ENCODE results near the gene SH2D4B.

DNA sequence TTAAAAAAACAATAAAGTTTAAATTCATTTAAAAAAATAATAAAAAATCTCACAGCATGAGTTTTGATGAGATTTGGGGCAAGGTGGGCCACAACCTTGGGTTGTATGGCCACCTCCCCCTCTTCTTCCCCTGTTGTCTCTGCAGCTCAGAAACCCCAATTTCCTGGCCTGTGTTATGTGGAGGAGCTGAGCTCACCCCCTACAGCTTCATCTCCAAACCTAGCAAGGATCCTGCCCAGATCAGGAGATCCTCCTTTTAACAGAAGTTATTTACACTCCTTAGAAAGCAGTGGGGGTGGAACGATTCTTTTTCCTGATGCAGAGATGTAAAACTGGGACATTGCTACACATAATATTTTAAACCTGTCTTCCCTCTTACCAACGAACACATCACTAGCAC, 6.9 kb upstream of the SH2D4B start:
- TF ChIP-seq, protein P1, sequence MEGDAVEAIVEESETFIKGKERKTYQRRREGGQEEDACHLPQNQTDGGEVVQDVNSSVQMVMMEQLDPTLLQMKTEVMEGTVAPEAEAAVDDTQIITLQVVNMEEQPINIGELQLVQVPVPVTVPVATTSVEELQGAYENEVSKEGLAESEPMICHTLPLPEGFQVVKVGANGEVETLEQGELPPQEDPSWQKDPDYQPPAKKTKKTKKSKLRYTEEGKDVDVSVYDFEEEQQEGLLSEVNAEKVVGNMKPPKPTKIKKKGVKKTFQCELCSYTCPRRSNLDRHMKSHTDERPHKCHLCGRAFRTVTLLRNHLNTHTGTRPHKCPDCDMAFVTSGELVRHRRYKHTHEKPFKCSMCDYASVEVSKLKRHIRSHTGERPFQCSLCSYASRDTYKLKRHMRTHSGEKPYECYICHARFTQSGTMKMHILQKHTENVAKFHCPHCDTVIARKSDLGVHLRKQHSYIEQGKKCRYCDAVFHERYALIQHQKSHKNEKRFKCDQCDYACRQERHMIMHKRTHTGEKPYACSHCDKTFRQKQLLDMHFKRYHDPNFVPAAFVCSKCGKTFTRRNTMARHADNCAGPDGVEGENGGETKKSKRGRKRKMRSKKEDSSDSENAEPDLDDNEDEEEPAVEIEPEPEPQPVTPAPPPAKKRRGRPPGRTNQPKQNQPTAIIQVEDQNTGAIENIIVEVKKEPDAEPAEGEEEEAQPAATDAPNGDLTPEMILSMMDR (IDR thresholded peaks at IDR 0.05), result no peak
- TF ChIP-seq POLR2AphosphoS5 (IDR thresholded peaks at IDR 0.05) (no peak), POLR2A (IDR thresholded peaks at IDR 0.05) (no peak), EP300 (IDR thresholded peaks at IDR 0.05) (no peak)
